Raji (cell line): ENCODE measurements around the gene LUC7L2.

Experiments used
- POLR2A ChIP-seq: IDR thresholded peaks from 2 replicates; pipeline ENCODE4 v1.6.1; 2011; ENCODE audit warnings: low read depth, low read length, control low read depth; ENCODE audit not compliant: insufficient read depth

The LUC7L2 gene

DNA sequence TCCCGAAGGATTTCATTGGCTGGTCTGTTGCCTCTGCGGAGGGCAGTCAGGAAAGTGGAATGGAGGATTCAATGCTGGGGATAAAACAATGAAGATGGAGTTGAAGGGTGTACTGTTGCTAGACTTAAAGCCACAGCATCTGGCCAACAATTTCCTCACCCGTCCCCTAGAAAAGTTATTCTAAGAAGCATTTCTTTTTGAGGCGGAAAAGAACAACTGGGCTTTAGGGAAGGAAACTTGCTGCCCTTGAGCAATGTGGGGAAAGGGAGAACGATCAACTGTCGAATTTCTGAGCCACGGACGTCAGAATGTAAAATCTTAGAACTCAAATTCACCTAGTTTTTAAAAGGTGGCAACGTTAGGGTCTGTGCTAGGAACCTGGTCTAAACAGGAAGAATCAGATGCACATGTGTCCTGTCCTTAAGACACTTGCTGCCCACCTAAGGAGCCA lies 17.9 kb upstream of the LUC7L2 start:
- no peak for TF ChIP-seq POLR2A

DNA sequence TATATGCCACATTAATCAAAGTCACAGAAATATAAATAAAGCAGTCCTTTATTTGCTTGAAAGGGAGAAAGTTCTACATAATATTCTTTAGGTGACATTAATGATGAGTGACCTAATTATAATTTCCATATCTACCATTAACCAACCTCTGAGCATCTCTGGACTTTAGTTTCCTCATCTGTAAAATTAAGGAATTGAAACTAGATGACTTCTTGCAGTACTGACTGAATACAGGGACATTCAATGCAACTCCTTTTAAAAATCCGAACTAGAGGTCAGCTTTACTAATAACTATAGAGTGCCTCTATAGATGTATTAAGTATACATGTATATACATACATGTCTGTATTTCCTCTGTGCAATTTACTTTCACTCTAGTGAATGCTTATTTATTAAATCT lies 14.7 kb upstream of the LUC7L2 start:
- TF ChIP-seq POLR2A = no peak

DNA sequence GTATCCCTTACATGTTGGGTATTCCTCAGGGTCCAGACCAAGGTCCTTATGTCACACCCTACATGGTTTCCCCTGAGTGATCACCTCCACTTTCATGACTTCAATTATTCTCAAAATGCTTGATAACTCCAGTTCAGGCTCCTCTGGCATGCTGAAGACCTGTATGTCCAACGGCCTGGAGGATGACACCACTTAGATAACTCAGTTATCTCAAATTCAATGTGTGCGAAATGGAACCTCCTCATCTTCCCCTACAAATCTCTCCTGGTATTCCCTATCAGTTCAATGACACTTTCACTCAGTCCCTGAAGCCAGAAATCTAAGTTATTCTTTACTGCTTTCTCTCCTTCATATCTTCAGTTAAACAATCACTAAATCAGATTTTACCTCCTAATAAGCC lies 8.7 kb upstream of the LUC7L2 start:
- no peak for TF ChIP-seq POLR2A

DNA sequence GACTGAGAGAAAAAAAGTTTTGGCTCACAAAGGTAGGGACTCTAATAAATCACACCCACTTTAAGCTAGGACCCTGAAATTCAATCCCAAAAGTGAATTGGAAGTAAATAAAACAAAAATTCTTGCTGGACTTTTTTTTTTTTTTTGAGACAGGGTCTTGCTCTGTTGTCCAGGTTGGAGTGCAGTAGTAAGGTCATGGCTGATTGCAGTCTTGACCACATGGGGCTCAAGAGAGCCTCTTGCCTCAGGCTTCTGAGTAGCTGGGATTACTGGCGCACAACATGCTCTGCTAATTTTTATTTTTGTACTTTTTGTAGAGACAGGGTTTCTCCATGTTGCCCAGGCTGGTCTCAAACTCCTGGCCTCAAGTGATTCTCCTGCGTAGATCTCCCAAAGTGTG lies 5.0 kb upstream of the LUC7L2 start:
- no peak for TF ChIP-seq POLR2A

DNA sequence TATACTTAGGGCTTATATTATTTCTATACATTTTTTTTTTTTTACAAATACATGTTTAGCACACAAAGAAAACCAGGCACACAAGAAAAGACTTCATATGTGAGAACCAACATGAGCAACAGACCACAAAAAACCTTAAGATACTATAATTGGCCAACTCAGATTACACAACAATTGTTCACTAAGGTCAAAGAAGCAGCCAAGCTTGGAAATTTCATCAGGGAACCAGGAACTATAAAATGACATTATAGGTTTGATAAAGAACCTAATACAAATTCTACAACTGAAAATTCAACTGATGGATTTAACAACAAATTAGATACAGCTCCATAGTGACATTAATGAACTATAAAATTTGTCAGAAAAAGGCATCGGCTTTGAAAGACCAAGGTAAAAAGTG lies 4.4 kb upstream of the LUC7L2 start:
- no peak for TF ChIP-seq POLR2A

DNA sequence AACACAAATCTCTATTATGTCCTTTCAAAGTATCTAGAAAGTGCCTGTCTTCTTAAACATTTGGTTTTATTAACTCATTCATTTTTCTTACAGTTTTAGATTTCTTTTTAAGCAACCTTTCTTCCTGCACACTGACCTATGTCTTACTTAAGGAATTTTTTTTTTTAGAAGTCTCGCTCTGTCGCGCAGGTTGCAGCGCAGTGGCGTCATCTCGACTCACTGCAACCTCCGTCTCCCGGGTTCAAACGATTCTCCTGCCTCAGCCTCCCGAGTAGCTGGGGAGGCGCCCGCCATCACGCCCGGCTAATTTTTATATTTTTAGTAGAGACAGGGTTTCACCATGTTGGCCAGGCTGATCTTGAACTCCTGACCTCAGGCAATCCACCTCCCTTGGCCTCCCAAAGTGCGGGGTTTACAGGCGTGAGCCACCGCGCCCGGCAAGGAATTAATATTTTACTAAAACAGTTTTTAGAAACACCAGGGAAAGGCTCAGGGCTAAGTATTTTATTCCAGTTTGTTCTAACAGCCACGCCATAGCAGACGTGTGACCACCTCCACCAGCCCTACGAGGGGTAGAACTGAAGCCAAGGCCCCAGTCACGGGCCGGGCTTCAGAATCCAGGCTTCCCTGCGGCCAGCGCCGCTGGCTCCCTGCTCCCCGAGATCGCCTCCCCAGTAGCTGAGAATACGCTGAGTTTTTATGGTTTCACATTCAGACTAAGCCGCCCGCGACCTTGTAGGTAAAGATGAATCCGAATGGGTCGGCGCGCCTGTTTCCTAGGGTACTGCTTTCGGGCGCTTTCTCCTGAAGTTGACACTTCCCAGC lies 941 bp upstream of the LUC7L2 start:
- TF ChIP-seq POLR2A = no peak

DNA sequence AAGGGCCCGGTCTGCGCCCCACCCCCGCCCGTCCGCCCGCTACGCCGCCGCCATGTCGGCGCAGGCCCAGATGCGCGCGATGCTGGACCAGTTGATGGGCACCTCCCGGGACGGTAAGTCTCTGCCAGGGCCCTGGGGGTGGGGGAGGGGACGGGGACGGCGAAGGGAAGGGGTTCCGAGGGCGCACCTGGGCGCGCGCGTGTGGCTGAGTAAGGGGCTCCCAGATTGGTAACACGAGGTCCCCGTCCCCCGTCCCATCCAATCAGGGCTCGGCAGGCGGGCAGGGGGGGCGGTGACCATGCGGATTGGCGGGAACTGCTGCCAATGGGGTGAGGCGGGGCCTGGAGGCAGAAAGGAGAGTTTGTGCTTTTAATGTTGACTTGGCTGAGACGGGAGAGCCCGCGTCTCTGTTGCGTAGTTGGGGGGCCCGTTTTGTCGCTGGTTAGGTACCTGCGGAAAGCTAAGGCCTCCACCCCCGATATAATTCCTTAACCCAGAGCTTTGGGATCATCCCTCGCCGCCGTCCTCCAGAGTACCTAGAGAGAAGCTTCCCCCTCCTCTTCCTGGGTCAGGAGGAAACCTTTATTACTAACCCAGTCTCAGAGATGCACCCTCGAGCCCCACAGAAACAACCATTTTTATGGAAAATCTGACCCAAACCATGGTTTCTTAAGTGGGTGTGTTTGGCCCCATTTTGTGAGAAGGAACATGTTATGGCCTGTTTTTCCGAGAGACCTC lies 685 bp downstream of the LUC7L2 start:
- TF ChIP-seq POLR2A = no peak

DNA sequence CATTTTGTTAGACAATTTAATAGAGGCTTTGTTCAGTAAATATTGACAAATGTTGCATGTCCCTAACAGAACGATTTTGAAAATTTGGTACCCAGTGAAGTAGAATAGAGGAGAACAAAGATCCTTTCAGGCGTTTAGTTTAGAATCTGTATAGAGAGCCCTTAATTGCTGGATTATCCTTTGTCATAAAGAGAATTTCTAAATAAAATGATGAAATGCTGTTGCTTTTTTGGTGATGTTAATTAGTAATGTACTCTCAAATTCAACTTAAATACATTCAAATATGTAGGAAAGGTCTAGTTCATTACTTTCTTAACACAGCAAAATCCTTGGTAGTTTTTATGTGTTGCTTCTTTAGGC lies 1.2 kb downstream of the LUC7L2 start:
- no peak for TF ChIP-seq POLR2A

DNA sequence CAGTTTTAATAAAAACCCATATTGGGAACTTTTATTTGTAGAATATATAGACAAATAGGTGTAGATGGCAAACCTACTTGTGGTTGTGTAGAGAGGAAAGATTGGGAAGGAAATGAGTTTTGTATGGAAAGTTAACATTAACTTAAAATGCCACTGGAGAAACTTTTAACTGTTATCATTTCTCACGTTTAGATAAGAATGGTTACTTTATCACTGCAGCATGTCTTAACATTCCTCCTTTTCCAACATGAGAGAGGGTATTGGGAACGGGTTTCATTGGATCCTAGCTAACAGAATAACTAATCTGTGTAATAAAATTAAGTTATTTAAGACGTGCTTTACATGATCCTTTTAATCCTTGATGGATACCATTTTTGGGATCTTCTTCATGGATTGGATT lies 1.8 kb downstream of the LUC7L2 start:
- no peak for TF ChIP-seq POLR2A

DNA sequence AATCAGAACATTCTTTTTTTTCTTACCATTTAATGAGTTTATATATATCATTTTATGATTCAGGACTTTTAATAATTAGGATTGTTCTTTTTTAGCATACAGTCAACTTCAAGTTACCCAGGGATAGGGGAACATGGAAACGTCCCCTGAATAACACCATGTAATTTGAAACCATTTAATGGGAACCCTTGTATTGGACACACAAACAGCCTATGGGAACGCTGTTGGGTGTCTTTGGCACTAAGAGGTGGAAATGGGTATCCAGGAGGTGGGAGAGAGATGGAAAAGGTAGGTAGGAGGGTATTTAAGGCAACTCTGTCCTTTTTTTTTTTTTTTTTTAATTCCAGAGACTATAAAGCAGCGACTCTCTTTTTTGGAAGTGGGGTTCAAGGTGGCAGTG lies 2.6 kb downstream of the LUC7L2 start:
- TF ChIP-seq POLR2A = no peak

DNA sequence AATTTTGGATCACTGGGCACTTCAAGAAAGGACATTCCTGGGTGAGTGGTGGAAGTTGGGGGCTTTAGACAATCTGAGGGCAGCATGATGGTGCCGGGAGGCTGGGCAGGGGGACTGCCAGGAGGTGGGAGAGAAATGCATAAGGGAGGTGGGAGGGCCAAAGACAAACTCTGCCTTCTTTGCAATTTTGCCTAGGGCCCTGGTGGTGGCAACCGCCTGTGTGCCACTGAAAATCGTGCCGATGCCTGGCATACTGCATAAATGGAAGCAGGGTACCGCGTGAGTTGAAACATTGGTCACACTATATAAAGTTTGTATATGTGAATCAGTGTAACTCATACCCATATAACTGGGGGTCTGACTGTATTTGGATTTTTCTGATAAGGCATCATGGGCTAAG lies 3.3 kb downstream of the LUC7L2 start:
- TF ChIP-seq POLR2A = no peak

DNA sequence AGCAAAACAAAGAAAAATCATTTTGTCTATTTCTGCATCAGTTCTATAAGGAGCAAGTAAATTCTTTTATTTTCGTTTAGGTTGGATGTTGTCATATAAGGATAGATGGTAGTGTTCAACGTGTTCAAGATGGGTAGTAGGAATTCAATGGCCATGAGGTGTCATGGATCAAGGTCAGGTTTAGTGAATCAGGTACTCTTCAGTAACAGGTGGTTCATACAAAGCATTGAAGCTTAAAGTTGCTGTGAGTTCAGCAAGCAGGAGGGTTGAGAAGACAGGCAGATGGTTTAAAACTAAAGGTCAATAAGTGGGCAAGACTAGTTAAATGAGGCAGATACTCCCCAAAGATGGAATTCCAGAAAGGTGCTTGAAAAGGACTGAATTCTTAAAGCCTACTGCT lies 5.6 kb downstream of the LUC7L2 start:
- no peak for TF ChIP-seq POLR2A

DNA sequence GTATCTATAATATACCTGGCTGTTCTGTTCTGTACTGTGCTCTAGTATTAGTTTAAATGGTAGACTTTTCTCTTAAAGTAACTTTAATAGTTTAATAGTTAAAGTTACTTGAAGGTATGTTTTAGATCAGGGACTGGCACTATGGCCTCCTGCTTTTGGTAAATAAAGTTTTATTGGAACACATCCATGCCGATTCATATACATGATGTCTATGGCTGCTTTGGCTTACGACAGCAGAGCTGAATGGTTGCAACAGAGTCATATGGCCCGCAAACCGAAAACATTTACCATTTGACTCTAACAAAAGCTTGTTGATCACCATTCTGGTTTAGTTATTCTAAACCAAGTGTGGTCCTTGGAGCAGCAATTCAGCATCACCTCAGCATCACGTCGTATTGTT lies 6.7 kb downstream of the LUC7L2 start:
- no peak for TF ChIP-seq POLR2A

DNA sequence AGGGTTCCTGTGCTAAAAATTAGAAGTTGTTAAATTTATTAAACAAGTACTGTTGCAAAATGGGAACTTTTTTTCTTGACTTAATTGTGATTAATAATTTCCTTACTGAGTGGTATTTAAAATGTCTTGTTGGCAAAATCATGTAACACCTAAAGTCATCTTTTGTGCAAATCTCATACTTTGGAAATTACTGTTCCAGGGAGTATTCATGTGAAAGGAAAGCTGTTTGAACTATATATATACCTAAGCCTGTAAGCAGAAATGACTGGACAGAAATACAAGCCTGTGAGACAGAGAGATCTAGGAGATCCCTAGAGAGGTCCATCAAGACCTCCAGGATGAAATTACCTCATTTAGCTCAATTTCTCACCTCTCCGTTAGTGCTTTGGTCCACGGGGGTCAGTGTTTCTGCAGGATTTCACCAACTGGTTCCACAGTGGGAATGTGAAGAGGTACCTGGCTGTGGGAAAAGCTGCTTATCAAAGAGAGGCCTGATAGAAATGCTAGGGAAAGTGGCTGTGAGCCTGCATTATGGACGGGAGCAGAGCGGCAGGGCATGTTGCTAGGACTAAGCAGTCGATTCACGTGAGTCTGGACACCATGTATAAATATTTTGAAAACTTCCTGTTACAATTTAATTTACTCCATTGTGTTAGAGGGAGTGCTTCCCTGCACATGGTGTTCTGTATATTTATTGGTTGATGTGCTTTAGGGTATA lies 7.9 kb downstream of the LUC7L2 start:
- no peak for TF ChIP-seq POLR2A

DNA sequence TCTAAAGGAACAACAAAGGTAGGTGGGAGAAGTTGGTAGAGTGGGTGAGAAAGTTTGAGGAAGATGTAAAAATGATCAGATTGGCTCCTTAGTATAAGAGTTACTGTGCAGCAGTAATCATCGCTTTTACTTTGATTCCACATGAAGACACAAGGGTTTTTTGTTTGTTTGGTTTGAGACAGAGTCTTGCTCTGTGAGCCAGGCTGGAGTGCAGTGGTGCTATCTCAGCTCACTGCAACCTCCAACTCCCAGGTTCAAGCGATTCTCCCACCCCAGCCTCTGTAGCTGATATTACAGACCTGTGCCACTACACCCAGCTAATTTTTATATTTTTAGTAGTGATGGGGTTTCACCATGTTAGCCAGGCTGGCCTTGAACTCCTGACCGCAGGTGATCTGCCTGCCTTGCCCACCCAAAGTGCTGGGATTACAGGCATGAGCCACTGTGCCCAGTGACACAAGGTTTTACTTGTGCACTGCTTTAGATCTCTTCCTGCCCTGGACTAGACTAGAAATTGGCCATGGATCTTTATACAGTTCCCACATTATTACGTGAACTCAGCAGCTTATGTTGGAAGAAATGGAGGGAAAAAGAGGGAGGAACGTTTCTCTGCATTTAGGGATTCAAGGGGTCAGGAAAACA lies 10.7 kb downstream of the LUC7L2 start:
- no peak for TF ChIP-seq POLR2A
